COLO829 (cell line): ENCODE results near the gene MLLT10.
"Not testable (repeated sequence)": the region's sequence is repeated elsewhere in the genome, so short reads cannot be mapped to it uniquely, and the experiment has no call there.

ENCODE experiments used
- DNase-seq: peaks from one replicate; pipeline ENCODE4 v3.0.0; 2012; ENCODE audit warnings: low spot score

The MLLT10 gene

GRCh38 chr10:21528236-21529031 lies 5.6 kb upstream of the MLLT10 start:
- no peak for DNase-seq

DNA sequence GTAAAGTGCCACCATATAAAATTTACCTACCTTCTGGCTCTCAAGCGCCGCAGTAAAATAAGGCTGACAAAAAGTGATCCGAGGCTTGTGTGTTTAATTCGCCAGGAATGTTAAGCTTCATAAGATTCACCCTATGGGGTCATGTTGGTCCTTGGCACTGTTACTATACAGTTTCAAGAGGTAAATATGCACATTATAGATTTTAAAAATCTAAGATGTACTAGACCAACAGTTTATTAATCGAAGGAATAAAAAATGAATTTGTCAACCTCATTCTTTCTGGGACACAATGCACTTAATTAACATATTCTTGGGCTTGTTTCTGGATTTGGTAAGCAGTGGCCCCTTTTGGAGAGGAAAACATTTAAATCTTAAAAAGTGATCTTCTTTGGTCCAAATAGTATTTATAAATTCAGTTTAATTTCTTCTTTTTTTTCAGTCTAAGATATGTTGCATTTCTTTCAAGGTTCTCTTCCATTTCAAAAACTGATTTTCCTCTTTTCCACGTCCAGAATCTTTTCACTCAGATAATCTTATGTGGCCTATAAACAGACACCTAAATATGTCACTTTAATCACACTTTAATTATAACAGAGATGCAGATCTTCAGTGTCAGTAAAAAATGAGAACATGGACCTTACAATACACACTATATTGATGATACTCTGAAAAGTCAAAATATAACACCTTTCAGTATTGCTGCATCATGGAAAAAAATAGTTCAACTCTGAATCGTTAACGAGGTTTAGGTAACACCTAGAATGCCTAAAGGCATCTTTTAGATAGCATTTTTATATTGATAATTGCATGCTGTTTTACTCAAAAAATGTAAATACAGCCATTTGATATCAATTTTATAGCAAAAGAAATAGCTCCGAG lies 4.8 kb upstream of the MLLT10 start:
- no peak for DNase-seq

- no peak for DNase-seq
Measured at GRCh38 chr10:21530168-21530567, 3.9 kb upstream of the MLLT10 start.

DNA sequence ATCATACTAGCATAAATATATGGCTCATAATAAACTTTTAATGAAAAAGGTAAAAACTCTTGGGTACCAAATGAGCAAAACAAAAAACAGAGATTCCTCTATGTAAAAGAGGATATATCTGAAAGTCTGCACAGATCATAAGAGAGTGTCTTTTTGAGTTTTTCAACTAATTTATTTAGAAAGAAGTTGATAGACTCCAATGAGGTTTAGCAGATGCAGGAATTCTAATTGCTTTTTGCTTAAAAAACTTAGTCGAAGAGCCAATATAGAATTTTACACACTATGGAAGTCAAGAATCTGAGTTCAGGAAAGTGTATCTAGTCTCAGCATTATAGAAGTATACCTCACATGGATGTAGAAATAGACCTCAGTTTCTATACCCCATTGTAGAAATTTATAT lies 3.4 kb upstream of the MLLT10 start:
- no peak for DNase-seq

DNA sequence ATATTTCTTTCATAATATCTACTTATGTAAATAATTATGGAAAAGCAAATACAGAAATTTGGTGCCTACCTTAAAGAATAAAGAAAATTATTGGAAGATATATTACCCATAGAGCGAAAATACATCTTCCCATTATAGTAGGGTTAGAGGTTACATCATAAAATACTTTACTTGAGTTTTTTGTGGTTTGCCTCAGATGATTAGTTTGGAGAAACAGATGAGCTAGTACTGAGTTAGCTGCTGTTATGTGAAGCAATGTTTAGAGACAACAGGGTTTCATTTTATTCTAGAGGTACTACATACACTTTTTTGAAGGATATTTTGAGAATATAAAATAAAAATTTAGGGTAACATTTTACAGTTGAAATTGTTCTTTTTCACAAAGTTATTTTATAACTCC lies 2.9 kb upstream of the MLLT10 start:
- no peak for DNase-seq

DNA sequence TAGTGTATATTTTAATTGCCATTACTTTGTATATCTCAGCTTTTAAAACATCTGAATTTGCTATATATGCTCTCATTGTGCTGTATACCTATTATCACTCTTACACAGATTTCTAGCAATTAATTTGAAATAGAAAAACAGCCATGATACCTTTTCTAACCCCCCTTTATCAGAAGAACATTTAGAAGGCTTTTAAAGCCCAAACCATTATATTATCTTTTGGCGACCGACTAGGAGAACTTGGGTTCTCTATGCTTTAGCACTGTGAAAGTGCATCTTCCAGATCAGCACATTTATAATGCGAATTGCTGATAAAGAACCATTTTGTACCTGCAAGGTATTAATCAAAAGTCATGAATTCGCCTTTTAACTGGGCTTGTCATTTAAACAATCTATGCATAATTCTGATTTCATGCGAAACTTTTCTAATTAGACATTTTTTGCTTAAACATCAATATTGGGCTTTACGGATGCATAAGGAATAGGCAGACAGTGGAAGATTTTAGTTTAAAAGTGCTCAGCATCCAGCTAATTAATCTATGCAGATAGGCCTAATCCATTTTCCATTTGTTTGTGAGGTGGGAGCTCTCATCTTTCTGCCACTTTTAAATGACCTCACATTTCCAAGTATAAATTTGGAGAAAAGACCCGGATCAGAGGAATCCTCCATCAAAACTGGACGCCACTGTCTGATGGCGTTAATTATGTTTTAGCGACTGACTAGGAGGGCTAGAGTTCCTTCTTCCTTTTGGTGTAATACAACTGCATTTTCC lies 1.2 kb upstream of the MLLT10 start:
- DNase-seq: no peak

DNA sequence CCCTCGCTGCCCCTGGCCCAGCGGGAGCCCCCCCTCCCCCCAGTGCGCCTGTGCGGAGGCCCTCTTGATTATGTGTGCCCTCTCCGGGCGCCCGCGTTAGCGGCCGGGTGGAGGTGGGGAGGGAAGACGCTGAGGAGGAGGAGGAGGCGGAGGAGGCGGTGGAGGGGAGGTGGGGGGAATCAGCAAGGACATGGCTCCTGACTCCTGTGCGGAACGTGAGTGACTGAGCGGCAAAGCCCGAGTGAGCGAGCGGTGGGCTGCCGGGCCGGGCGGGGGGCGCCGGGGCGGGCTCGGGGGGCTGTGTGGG lies 201 bp downstream of the MLLT10 start:
- DNase-seq: no peak

GRCh38 chr10:21534604-21535493 lies 817 bp downstream of the MLLT10 start:
- no peak for DNase-seq

- DNase-seq: no peak
Measured at GRCh38 chr10:21535494-21535965, 1.5 kb downstream of the MLLT10 start.

DNA sequence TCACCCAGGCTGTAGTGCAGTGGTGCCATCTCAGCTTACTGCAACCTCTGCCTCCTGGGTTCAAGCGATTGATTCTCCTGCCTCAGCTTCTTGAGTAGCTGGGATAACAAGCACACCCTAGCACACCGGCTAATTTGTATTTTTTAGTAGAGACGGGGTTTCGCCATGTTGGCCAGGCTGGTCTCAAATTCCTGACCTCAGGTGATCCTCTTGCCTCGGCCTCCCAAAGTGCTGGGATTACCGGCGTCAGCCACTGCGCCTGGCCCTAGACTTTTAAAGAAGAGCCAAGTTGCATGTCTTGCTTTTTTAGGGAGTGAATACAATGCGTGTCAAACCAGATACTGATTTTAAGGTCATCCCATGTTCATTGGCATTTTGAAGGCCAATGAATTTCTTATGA lies 1.9 kb downstream of the MLLT10 start:
- not testable (repeated sequence) for DNase-seq

DNA sequence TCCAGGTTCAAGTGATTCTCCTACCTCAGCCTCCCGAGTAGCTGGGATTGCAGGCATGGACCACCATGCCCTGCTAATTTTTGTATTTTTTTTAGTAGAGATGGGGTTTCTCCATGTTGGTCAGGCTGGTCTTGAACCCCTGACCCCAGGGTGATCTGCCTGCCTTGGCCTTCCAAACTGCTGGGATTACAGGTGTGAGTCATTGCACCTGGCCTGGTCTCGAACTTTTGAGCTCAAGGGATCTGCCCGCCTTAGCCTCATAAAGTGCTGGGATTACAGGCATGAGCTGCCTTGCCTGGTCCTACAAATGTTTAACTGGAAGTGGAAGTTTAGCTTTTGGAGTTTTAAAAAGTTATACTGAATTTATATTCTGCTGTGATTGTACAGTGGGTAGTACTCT lies 2.8 kb downstream of the MLLT10 start:
- DNase-seq: no peak

DNA sequence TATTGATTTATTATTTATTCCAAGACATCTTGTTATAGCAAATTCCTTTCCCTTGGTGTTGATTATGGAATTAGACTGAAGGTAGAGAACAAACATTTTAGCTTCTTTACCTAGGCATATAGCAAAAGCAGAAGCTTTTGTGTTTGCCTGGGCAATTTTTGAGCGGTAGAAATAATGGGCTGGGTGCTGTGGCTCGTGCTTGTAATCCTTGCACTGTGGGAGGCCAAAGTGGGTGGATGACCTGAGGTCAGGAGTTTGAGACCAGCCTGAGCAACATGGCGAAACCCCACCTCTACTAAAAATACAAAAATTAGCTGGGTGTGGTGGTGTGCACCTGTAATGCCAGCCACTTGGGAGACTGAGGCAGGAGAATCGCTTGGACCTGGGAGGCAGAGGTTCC lies 6.7 kb downstream of the MLLT10 start:
- DNase-seq: not testable (repeated sequence)

- DNase-seq: no peak
Measured at GRCh38 chr10:21547246-21547645, 13.2 kb downstream of the MLLT10 start.

GRCh38 chr10:21552638-21553037 lies 18.6 kb downstream of the MLLT10 start:
- DNase-seq: no peak

- no peak for DNase-seq
Measured at GRCh38 chr10:21556527-21556926, 22.5 kb downstream of the MLLT10 start.

DNA sequence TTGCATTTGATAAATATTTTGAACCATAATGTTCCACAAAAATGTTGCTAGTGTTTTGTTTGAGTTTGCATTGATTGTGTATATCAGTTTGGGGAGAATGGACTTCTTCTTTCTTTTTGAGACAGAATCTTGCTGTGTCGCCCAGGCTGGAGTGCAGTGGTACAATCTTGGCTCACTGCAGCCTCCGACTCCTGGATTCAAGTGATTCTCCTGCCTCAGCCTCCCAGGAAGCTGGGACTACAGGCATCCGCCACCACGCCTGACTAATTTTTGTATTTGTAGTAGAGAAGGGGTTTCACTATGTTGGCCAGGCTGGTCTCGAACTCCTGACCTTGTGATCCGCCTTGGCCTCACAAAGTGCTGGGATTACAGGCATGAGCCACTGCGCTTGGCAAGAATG lies 25.0 kb downstream of the MLLT10 start:
- not testable (repeated sequence) for DNase-seq

DNA sequence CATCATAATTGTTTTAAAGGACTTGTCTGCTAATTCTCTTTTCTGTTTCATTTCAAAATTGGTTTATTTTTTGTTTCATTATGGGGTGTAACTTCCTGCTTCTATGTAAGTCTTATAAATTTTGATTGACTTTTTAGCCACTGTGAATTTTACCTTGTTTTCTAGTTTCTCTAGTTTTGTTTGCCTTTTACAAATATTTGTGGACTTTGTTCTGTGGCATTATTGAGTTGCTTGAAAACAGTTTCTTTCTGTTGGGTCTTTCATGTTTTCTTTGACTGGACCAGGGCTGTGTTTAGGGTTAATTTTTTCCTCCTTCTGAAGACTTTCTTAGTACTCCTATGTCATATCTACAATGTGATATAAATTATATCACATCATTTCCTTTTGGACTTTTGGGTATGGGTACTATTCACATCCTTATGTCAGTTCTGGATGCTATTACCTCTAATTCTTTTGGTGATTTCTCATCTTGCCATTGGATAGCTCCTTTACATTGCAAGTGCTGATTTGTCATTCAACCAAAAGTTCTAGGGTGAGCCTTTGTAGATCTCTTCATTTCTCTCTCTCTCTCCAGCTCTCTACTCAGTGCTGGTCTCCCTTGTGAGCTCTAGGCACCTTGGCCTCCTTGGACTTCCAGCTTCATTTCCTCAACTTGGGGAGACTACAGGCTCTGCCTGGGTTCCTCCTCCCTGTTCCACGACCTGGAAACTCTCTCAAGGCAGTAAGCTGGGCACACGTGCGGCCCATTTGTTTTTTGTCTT lies 36.9 kb downstream of the MLLT10 start:
- DNase-seq: no peak

DNA sequence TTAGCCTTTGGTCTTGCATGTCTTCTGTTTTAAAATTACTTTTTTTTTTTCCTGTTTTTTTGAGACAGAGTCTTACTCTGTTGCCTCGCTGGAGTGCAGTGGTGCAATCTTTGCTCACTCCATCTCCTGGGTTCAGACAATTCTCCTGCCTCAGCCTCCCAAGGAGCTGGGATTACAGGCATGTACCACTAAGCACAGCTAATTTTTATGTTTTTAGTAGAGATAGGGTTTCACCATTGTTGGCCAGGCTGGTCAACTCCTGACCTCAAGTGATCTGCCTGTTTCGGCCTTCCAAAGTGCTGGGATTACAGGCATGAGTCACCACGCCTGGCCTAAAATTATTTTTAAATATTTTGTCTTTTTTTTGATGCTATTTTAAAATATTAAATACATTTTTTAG lies 38.5 kb downstream of the MLLT10 start:
- no peak for DNase-seq

GRCh38 chr10:21574514-21574913 lies 40.5 kb downstream of the MLLT10 start:
- DNase-seq: not testable (repeated sequence)

DNA sequence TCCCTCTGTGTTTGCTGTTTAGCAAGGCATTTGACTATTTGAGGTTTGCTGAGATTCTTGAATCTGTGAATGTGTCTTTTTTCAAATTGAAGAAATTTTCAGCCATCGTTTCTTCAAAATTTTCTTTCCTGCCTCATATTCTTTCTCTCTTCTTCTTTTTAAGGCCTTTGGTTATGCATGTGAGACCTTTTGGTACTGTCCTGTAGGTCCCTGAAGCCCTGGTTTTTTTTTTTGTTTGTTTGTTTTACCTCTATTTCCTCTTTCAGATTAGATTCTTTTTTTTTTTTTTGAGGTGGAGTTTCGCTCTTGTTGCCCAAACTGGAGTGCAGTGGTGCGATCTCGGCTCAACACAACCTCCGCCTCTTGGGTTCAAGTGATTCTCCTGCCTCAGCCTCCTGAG lies 45.3 kb downstream of the MLLT10 start:
- no peak for DNase-seq

GRCh38 chr10:21581421-21581834 lies 47.4 kb downstream of the MLLT10 start:
- not testable (repeated sequence) for DNase-seq
